Parathyroid adenoma (tissue), 2 donors: ENCODE measurements around the gene S100A1.
"Not testable (repeated sequence)": the region's sequence is repeated elsewhere in the genome, so short reads cannot be mapped to it uniquely, and the experiment has no call there.

ENCODE experiments used
- H2AFZ ChIP-seq: fragments of 300-600 bp; sonication (generic); one replicate; pipeline ENCODE4 v1.7.0; 2017; ENCODE audit warnings: antibody characterized with exemption, mild to moderate bottlenecking
- H3K27ac ChIP-seq: fragments of 300-600 bp; sonication (generic); one replicate; pipeline ENCODE4 v1.7.0; 2017
- H3K27me3 ChIP-seq: fragments of 300-600 bp; sonication (generic); one replicate; pipeline ENCODE4 v1.7.0; 2017; ENCODE audit warnings: low read length; ENCODE audit not compliant: control insufficient read depth, insufficient read depth
- H3K36me3 ChIP-seq: fragments of 300-600 bp; sonication (generic); one replicate; pipeline ENCODE4 v1.7.0; 2017; ENCODE audit warnings: low read length; ENCODE audit not compliant: control insufficient read depth, insufficient read depth
- H3K4me1 ChIP-seq: fragments of 300-600 bp; sonication (generic); one replicate; pipeline ENCODE4 v1.7.0; 2017; ENCODE audit warnings: control low read depth
- H3K4me2 ChIP-seq: fragments of 300-600 bp; sonication (generic); one replicate; pipeline ENCODE4 v1.7.0; 2017; ENCODE audit warnings: low read length
- H3K4me3 ChIP-seq: fragments of 300-600 bp; sonication (generic); one replicate; pipeline ENCODE4 v1.7.0; 2017; ENCODE audit warnings: low read depth, low read length
- H3K79me2 ChIP-seq: fragments of 300-600 bp; sonication (generic); one replicate; pipeline ENCODE4 v1.7.0; 2017; ENCODE audit warnings: control low read depth
- H3K9ac ChIP-seq: fragments of 300-600 bp; sonication (generic); one replicate; pipeline ENCODE4 v1.7.0; 2017; ENCODE audit warnings: mild to moderate bottlenecking
- H3K9me3 ChIP-seq: fragments of 300-600 bp; sonication (generic); one replicate; pipeline ENCODE4 v1.7.0; 2017; ENCODE audit warnings: low read length; ENCODE audit not compliant: control insufficient read depth
- TF ChIP-seq, protein P1 (sequence below): fragments of 300-600 bp; sonication (generic); IDR thresholded peaks from one replicate; pipeline ENCODE4 v1.7.0; 2017; ENCODE audit warnings: antibody characterized with exemption, mild to moderate bottlenecking
- donor health status: primary hyperparathyroidism.

The S100A1 gene

DNA sequence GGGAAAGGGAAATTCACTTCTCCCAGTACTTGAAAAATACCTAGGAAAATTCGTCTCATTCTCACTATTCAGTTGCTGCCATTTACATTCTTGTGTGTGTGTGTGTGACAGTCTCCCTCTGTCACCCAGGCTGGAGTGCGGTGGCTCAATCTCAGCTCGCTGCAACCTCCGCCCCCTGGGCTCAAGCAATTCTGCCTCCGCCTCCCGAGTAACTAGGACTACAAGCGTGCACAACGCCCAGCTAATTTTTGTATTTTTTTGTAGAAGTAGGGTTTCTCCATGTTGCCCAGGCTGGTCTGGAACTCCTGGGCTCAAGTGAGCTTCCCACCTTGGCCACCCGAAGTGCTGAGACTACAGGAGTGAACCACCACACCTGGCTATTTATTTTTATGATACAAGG is 31.4 kb downstream of the S100A1 start:
- no peak overlapping the region for H2AFZ ChIP-seq

GRCh38 chr1:153661111-153661708 is 33.0 kb downstream of the S100A1 start:
- Histone ChIP-seq H3K9me3 (no peaks in the 10 kb centered on the region), H3K9ac (no peak overlapping the region), H3K4me2 (no peak overlapping the region), H3K79me2 (peaks cover 4% of the 10 kb centered on the region), H2AFZ (no peak overlapping the region), H3K36me3 (no peaks in the 10 kb centered on the region), H3K27me3 (no peaks in the 10 kb centered on the region), H3K27ac (no peak overlapping the region), H3K4me1 (no peaks in the 10 kb centered on the region), H3K4me3 (no peak overlapping the region)
- TF ChIP-seq, protein P1, sequence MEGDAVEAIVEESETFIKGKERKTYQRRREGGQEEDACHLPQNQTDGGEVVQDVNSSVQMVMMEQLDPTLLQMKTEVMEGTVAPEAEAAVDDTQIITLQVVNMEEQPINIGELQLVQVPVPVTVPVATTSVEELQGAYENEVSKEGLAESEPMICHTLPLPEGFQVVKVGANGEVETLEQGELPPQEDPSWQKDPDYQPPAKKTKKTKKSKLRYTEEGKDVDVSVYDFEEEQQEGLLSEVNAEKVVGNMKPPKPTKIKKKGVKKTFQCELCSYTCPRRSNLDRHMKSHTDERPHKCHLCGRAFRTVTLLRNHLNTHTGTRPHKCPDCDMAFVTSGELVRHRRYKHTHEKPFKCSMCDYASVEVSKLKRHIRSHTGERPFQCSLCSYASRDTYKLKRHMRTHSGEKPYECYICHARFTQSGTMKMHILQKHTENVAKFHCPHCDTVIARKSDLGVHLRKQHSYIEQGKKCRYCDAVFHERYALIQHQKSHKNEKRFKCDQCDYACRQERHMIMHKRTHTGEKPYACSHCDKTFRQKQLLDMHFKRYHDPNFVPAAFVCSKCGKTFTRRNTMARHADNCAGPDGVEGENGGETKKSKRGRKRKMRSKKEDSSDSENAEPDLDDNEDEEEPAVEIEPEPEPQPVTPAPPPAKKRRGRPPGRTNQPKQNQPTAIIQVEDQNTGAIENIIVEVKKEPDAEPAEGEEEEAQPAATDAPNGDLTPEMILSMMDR: no peak

More for the DNA sequence above, 31.4 kb downstream of the S100A1 start:
- Histone ChIP-seq H3K4me2 (peak overlapping the region; percentile 80), H3K27ac (no peak overlapping the region), H3K4me3 (peak overlapping the region; percentile 87), H3K9me3 (no peaks in the 10 kb centered on the region), H3K36me3 (no peaks in the 10 kb centered on the region), H3K9ac (no peak overlapping the region), H3K4me1 (no peaks in the 10 kb centered on the region), H3K27me3 (no peaks in the 10 kb centered on the region), H3K79me2 (peaks cover 4% of the 10 kb centered on the region)
- TF ChIP-seq, protein P1: no peak

DNA sequence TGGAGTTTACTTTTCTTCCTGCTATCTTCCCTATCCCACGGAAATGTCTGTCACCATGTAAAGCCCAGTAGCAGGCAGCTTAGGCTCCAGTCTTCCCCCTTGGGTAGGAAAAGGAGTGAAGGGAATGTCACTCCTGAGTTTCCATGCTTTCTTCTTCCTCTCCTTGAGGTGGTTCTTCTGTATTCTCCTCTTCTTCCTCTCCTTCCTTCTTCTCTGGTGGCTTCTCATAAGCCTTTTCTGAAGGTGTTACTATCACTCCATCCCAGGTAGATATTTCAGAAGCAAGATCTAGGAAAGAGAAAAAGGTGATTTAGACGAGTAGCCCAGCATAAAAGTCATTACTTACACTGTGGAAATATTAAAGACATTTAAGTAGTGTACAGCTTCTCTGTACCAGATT is 34.0 kb downstream of the S100A1 start:
- no peak overlapping the region for H3K27ac ChIP-seq
- H3K4me3 ChIP-seq: no peak overlapping the region
- peaks cover 4% of the 10 kb centered on the region for H3K79me2 ChIP-seq
- TF ChIP-seq, protein P1: no peak
- no peaks in the 10 kb centered on the region for H3K9me3 ChIP-seq
- H3K36me3 ChIP-seq: no peaks in the 10 kb centered on the region
- no peak overlapping the region for H2AFZ ChIP-seq
- no peak overlapping the region for H3K9ac ChIP-seq
- no peak overlapping the region for H3K4me2 ChIP-seq
- no peaks in the 10 kb centered on the region for H3K4me1 ChIP-seq
- no peaks in the 10 kb centered on the region for H3K27me3 ChIP-seq

DNA sequence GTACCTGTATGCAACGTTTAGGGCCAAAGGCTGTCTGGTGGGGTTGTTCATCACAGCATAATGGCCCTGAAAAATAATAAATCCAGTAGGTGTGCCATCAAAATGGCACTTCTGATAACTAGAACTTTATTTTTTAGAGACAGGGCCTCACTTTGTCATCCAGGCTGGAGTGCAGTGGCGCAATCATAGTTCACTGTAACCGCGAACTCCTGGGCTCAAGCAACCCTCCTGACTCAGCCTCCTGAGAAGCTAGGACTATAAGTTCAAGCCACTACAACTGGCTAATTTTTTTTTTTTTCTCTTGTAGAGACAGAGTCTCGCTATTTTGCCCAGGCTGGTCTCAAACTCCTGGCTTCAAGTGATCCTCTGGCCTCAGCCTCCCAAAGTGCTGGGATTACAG is 35.0 kb downstream of the S100A1 start:
- Histone ChIP-seq H2AFZ (no peak overlapping the region), H3K27ac (no peak overlapping the region), H3K27me3 (no peaks in the 10 kb centered on the region), H3K9ac (no peak overlapping the region), H3K4me2 (no peak overlapping the region), H3K9me3 (no peaks in the 10 kb centered on the region), H3K79me2 (peaks cover 4% of the 10 kb centered on the region), H3K36me3 (no peaks in the 10 kb centered on the region), H3K4me1 (no peaks in the 10 kb centered on the region), H3K4me3 (no peak overlapping the region)
- TF ChIP-seq, protein P1: no peak

DNA sequence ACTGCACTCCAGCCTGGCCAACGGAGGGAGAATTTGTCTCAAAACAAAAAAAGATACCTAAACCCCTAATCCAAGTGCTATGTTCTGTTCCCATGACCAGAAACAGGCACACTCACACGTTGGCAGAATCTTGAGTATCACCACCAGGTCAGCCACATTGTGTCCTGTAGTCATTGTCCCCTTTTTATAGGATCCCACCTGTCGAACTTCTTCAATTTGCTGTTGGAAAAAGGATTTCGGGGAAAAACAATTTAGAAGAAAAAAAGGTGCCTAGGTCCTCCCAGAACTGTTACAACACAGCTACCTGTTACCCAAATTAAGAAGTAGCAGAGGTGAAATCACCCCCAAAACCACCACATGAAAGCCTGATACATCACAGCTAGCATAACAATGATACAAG is 39.2 kb downstream of the S100A1 start:
- H3K4me3 ChIP-seq: no peak overlapping the region
- TF ChIP-seq, protein P1: no peak
- H3K36me3 ChIP-seq: no peaks in the 10 kb centered on the region
- H3K4me2 ChIP-seq: no peak overlapping the region
- no peak overlapping the region for H3K9ac ChIP-seq
- H3K27me3 ChIP-seq: no peaks in the 10 kb centered on the region
- H3K9me3 ChIP-seq: no peaks in the 10 kb centered on the region
- H2AFZ ChIP-seq: no peak overlapping the region
- H3K79me2 ChIP-seq: peaks cover 6% of the 10 kb centered on the region
- H3K27ac ChIP-seq: no peak overlapping the region
- H3K4me1 ChIP-seq: peaks cover 3% of the 10 kb centered on the region

- H3K4me2 ChIP-seq, H3K4me3 ChIP-seq, H3K27ac ChIP-seq, H3K79me2 ChIP-seq, H2AFZ ChIP-seq, H3K36me3 ChIP-seq, H3K9ac ChIP-seq, H3K27me3 ChIP-seq, H3K9me3 ChIP-seq, H3K4me1 ChIP-seq: not testable (repeated sequence)
Measured at GRCh38 chr1:153668672-153669071, 40.4 kb downstream of the S100A1 start.
